ENCODE measurements around the gene BACH2. TPM values are rescaled to one million over a fixed set of nuclear protein-coding genes. Genes with fewer than 3 reads are reported as not detected.

The BACH2 gene
- total and polyA plus RNA-seq, 2 experiments from 2014 or later, result under 0.01 TPM; not detected in 1

GRCh38 chr6:90218959-90219208 is 77.8 kb downstream of the BACH2 start:
- in situ Hi-C loops (cut with MboI), result no loop called here
- TF ChIP-seq EZH2phosphoT487 (IDR thresholded peaks at IDR 0.05; ENCODE audit: insufficient read depth, low read depth) (no peak), EZH2 (IDR thresholded peaks at IDR 0.05; ENCODE audit: insufficient read depth, poor library complexity, severe bottlenecking) (no peak)
- Histone ChIP-seq H4K20me1 (ENCODE audit: insufficient read depth) (no peaks in the 10 kb centered on the region), H3K4me3 (peak overlapping the region; percentile 43), H3K4me2 (ENCODE audit: unreplicated experiment) (peak overlapping the region; percentile 64), H3F3A (ENCODE audit: insufficient read depth) (peaks cover 21% of the 10 kb centered on the region), H3K9ac (peak overlapping the region; percentile 72), H3K27ac (peak overlapping the region; percentile 82), H3K4me1 (ENCODE audit: insufficient read depth) (peaks cover 23% of the 10 kb centered on the region), H3K9me3 (ENCODE audit: low read depth) (no peaks in the 10 kb centered on the region), H3K27me3 (replicated peaks; ENCODE audit: insufficient read depth) (no peaks in the 10 kb centered on the region; the same call in 1 of the 2 replicates), H3K9me2 (ENCODE audit: insufficient read depth) (no peaks in the 10 kb centered on the region), H2AFZ (peak overlapping the region; percentile 53), H3K79me2 (ENCODE audit: insufficient read depth) (no peaks in the 10 kb centered on the region), H3K36me3 (ENCODE audit: low read depth) (no peaks in the 10 kb centered on the region)
- DNase-seq, result no peak
- WGBS, 2 experiments (ENCODE audit: low coverage in 1 of 2, low lambda C conversion rate in 2 of 2, missing lambda C conversion rate in 2 of 2), result 0% methylated on average over 1 of the region's 1 CpG

- Histone ChIP-seq H3K9me3 (ENCODE audit: low read depth) (no peaks in the 10 kb centered on the region), H3K27me3 (replicated peaks; ENCODE audit: insufficient read depth) (no peaks in the 10 kb centered on the region; the same call in 1 of the 2 replicates), H3K4me1 (ENCODE audit: insufficient read depth) (peaks cover 23% of the 10 kb centered on the region), H4K20me1 (ENCODE audit: insufficient read depth) (no peaks in the 10 kb centered on the region), H3K4me2 (ENCODE audit: unreplicated experiment) (peak overlapping the region; percentile 64), H2AFZ (peak overlapping the region; percentile 53), H3F3A (ENCODE audit: insufficient read depth) (peaks cover 21% of the 10 kb centered on the region), H3K4me3 (peak overlapping the region; percentile 43), H3K27ac (peak overlapping the region; percentile 82), H3K36me3 (ENCODE audit: low read depth) (no peaks in the 10 kb centered on the region), H3K79me2 (ENCODE audit: insufficient read depth) (no peaks in the 10 kb centered on the region), H3K9me2 (ENCODE audit: insufficient read depth) (no peaks in the 10 kb centered on the region), H3K9ac (peak overlapping the region; percentile 72)
- in situ Hi-C loops (cut with MboI), result no loop called here
- DNase-seq, result no peak
- WGBS, 2 experiments (ENCODE audit: low coverage in 1 of 2, low lambda C conversion rate in 2 of 2, missing lambda C conversion rate in 2 of 2), result 53 to 56% methylated on average over 6 of the region's 6 CpGs
- TF ChIP-seq EZH2 (IDR thresholded peaks at IDR 0.05; ENCODE audit: insufficient read depth, poor library complexity, severe bottlenecking) (no peak), EZH2phosphoT487 (IDR thresholded peaks at IDR 0.05; ENCODE audit: insufficient read depth, low read depth) (no peak)
These were observed 79.0 kb downstream of the BACH2 start for GRCh38 chr6:90217506-90218127.

- Histone ChIP-seq H4K20me1 (ENCODE audit: insufficient read depth) (no peaks in the 10 kb centered on the region), H3K4me1 (ENCODE audit: insufficient read depth) (peaks cover 23% of the 10 kb centered on the region), H2AFZ (no peak overlapping the region), H3F3A (ENCODE audit: insufficient read depth) (peaks cover 21% of the 10 kb centered on the region), H3K4me3 (no peak overlapping the region), H3K27ac (no peak overlapping the region), H3K27me3 (replicated peaks; ENCODE audit: insufficient read depth) (no peaks in the 10 kb centered on the region; the same call in 1 of the 2 replicates), H3K79me2 (ENCODE audit: insufficient read depth) (no peaks in the 10 kb centered on the region), H3K9me3 (ENCODE audit: low read depth) (no peaks in the 10 kb centered on the region), H3K4me2 (ENCODE audit: unreplicated experiment) (no peak overlapping the region), H3K9ac (no peak overlapping the region), H3K36me3 (ENCODE audit: low read depth) (no peaks in the 10 kb centered on the region), H3K9me2 (ENCODE audit: insufficient read depth) (no peaks in the 10 kb centered on the region)
- in situ Hi-C loops (cut with MboI), result no loop called here
- DNase-seq, result peak; percentile 18
- 66% methylated on average over 14 of the region's 14 CpGs for WGBS, 2 experiments (ENCODE audit: low coverage in 1 of 2, low lambda C conversion rate in 2 of 2, missing lambda C conversion rate in 2 of 2)
- TF ChIP-seq EZH2phosphoT487 (IDR thresholded peaks at IDR 0.05; ENCODE audit: insufficient read depth, low read depth) (no peak), EZH2 (IDR thresholded peaks at IDR 0.05; ENCODE audit: insufficient read depth, poor library complexity, severe bottlenecking) (no peak)
These were observed 80.3 kb downstream of the BACH2 start for GRCh38 chr6:90216072-90216977.

- no peak overlapping the region for H3K9ac ChIP-seq
- peaks cover 23% of the 10 kb centered on the region for H3K4me1 ChIP-seq (ENCODE audit: insufficient read depth)
- no peak for DNase-seq
- H3K36me3 ChIP-seq (ENCODE audit: low read depth), result no peaks in the 10 kb centered on the region
- no peak overlapping the region for H2AFZ ChIP-seq
- no peak overlapping the region for H3K4me3 ChIP-seq
- no peak overlapping the region for H3K27ac ChIP-seq
- TF ChIP-seq EZH2phosphoT487 (IDR thresholded peaks at IDR 0.05; ENCODE audit: insufficient read depth, low read depth), result no peak
- no peak for TF ChIP-seq EZH2 (IDR thresholded peaks at IDR 0.05; ENCODE audit: insufficient read depth, poor library complexity, severe bottlenecking)
- no peaks in the 10 kb centered on the region for H3K9me3 ChIP-seq (ENCODE audit: low read depth)
- H3K79me2 ChIP-seq (ENCODE audit: insufficient read depth), result no peaks in the 10 kb centered on the region
- no peaks in the 10 kb centered on the region for H4K20me1 ChIP-seq (ENCODE audit: insufficient read depth)
- peaks cover 21% of the 10 kb centered on the region for H3F3A ChIP-seq (ENCODE audit: insufficient read depth)
- WGBS, 2 experiments (ENCODE audit: low coverage in 1 of 2, low lambda C conversion rate in 2 of 2, missing lambda C conversion rate in 2 of 2), result 69 to 95% methylated on average over 1 of the region's 1 CpG
- no peak overlapping the region for H3K4me2 ChIP-seq (ENCODE audit: unreplicated experiment)
- in situ Hi-C loops (cut with MboI), result no loop called here
- no peaks in the 10 kb centered on the region; the same call in 1 of the 2 replicates for H3K27me3 ChIP-seq (replicated peaks; ENCODE audit: insufficient read depth)
- no peaks in the 10 kb centered on the region for H3K9me2 ChIP-seq (ENCODE audit: insufficient read depth)
These were observed 81.7 kb downstream of the BACH2 start for GRCh38 chr6:90214966-90215365.

Data from GM23248 (cell line).